RWPE2 (cell line): ENCODE data around the gene AFF1.

Experiments used
- ATAC-seq: fragments of 200-7000 bp; cut with Tn5 transposase; 3 replicates; pipeline ENCODE4 v1.9.1; 2021; ENCODE audit warnings: low read depth
- DNase-seq: peaks from one replicate; pipeline ENCODE4 v3.0.0-alpha.2; 2020; ENCODE audit warnings: low spot score
- H3K27ac ChIP-seq: fragments of 450-650 bp; 2 replicates; pipeline ENCODE4 v1.5.1; 2017; ENCODE audit warnings: mild to moderate bottlenecking; ENCODE audit not compliant: poor library complexity, severe bottlenecking
- H3K27me3 ChIP-seq: fragments of 250-450 bp; sonication (Bioruptor Pico); 2 replicates; pipeline ENCODE4 v1.5.1; 2021; ENCODE audit warnings: mild to moderate bottlenecking, moderate library complexity; ENCODE audit not compliant: insufficient read depth, poor library complexity, severe bottlenecking
- H3K36me3 ChIP-seq: fragments of 250-450 bp; sonication (Bioruptor Pico); 2 replicates; pipeline ENCODE4 v1.5.1; 2020; ENCODE audit warnings: low read depth, mild to moderate bottlenecking, moderate library complexity
- H3K4me1 ChIP-seq: fragments of 250-450 bp; sonication (Bioruptor Pico); 2 replicates; pipeline ENCODE4 v1.5.1; 2021; ENCODE audit warnings: mild to moderate bottlenecking, moderate library complexity; ENCODE audit not compliant: insufficient read depth, poor library complexity, severe bottlenecking
- H3K4me3 ChIP-seq: fragments of 250-450 bp; sonication (Bioruptor Pico); 2 replicates; pipeline ENCODE4 v1.5.1; 2021; ENCODE audit warnings: mild to moderate bottlenecking, moderate library complexity; ENCODE audit not compliant: severe bottlenecking
- H3K9me3 ChIP-seq: fragments of 250-450 bp; sonication (Bioruptor Pico); 2 replicates; pipeline ENCODE4 v1.5.1; 2021; ENCODE audit warnings: mild to moderate bottlenecking, moderate library complexity; ENCODE audit not compliant: severe bottlenecking
- TF ChIP-seq, protein P1 (sequence below): fragments of 450-650 bp; IDR thresholded peaks from one replicate; pipeline ENCODE4 v1.5.1; 2017; ENCODE audit warnings: mild to moderate bottlenecking, moderate library complexity; ENCODE audit not compliant: poor library complexity, severe bottlenecking

Gene AFF1

GRCh38 chr4:87165892-87166291, 231.1 kb downstream of the AFF1 start:
- TF ChIP-seq, protein P1, sequence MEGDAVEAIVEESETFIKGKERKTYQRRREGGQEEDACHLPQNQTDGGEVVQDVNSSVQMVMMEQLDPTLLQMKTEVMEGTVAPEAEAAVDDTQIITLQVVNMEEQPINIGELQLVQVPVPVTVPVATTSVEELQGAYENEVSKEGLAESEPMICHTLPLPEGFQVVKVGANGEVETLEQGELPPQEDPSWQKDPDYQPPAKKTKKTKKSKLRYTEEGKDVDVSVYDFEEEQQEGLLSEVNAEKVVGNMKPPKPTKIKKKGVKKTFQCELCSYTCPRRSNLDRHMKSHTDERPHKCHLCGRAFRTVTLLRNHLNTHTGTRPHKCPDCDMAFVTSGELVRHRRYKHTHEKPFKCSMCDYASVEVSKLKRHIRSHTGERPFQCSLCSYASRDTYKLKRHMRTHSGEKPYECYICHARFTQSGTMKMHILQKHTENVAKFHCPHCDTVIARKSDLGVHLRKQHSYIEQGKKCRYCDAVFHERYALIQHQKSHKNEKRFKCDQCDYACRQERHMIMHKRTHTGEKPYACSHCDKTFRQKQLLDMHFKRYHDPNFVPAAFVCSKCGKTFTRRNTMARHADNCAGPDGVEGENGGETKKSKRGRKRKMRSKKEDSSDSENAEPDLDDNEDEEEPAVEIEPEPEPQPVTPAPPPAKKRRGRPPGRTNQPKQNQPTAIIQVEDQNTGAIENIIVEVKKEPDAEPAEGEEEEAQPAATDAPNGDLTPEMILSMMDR, result no peak
- no peaks in the 10 kb centered on the region for H3K27me3 ChIP-seq
- no peak for DNase-seq
- no peak for ATAC-seq
- H3K27ac ChIP-seq, result no peak overlapping the region
- no peaks in the 10 kb centered on the region for H3K9me3 ChIP-seq
- no peak overlapping the region for H3K4me3 ChIP-seq
- H3K4me1 ChIP-seq, result no peaks in the 10 kb centered on the region
- H3K36me3 ChIP-seq, result peaks cover 10% of the 10 kb centered on the region

DNA sequence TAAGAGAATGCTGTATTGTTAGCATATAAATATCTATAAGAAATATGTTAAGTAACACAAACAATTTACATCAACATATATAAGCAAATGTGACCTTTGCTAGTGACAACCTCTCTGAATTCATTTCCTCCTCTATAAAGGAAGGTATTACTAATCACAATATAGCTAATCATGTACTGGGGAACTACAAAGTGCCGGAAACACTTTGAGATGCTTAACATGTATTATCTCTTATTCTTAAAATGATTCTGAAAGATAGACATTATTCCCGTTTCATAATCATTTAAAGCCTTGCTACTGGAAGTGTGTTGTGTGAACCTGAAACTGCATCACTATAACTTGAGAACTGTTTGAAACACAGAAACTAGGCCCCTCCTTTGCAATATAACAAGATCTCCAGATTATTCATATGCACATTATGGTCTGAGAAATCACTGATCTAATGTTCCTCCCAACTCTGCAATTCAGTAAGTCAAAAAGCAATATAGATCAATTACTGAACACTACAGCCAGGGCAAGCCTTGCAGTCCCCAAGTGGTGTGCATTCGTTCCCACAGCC, 231.6 kb downstream of the AFF1 start:
- Histone ChIP-seq H3K9me3 (no peaks in the 10 kb centered on the region), H3K36me3 (peaks cover 10% of the 10 kb centered on the region), H3K27me3 (no peaks in the 10 kb centered on the region), H3K27ac (no peak overlapping the region), H3K4me1 (no peaks in the 10 kb centered on the region), H3K4me3 (no peak overlapping the region)
- TF ChIP-seq, protein P1, result no peak
- ATAC-seq, result no peak
- no peak for DNase-seq

DNA sequence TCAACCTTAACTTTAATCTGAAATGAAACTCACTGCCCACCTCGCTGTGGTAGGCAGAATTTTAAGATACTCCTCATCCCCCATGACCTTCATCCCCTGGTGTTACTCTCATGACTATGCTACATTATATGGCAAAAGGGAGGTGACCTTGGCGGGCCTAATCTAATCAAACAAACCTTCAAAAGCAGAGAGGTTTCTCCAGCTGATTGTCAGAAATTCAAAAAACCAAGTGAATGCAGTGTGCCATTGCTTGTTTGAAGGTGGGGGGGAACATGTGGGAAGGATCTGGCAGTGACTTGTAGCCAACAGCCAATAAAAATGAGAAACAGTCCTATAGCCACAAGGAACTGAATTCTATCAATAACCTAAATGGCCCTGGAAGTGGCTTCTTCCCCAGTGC, 237.1 kb downstream of the AFF1 start:
- H3K4me3 ChIP-seq, result no peak overlapping the region
- no peaks in the 10 kb centered on the region for H3K27me3 ChIP-seq
- H3K27ac ChIP-seq, result no peak overlapping the region
- no peak for DNase-seq
- TF ChIP-seq, protein P1, result no peak
- no peaks in the 10 kb centered on the region for H3K4me1 ChIP-seq
- peaks cover 13% of the 10 kb centered on the region for H3K36me3 ChIP-seq
- ATAC-seq, result no peak
- H3K9me3 ChIP-seq, result no peaks in the 10 kb centered on the region

GRCh38 chr4:87174672-87175071, 239.9 kb downstream of the AFF1 start:
- no peak for DNase-seq
- no peak overlapping the region for H3K4me3 ChIP-seq
- H3K27me3 ChIP-seq, result no peaks in the 10 kb centered on the region
- no peak overlapping the region for H3K27ac ChIP-seq
- ATAC-seq, result no peak
- peaks cover 13% of the 10 kb centered on the region for H3K36me3 ChIP-seq
- no peaks in the 10 kb centered on the region for H3K4me1 ChIP-seq
- no peaks in the 10 kb centered on the region for H3K9me3 ChIP-seq
- TF ChIP-seq, protein P1, result no peak

GRCh38 chr4:87179751-87180150, 244.9 kb downstream of the AFF1 start:
- H3K4me1 ChIP-seq, result no peaks in the 10 kb centered on the region
- H3K27me3 ChIP-seq, result no peaks in the 10 kb centered on the region
- peaks cover 8% of the 10 kb centered on the region for H3K36me3 ChIP-seq
- ATAC-seq (no peak), DNase-seq (no peak)
- H3K9me3 ChIP-seq, result no peaks in the 10 kb centered on the region
- TF ChIP-seq, protein P1, result no peak
- no peak overlapping the region for H3K4me3 ChIP-seq
- no peak overlapping the region for H3K27ac ChIP-seq
